Parathyroid adenoma (tissue), 2 donors: Measurements from ENCODE around the gene RTN4IP1.
"Not testable (repeated sequence)": the region's sequence is repeated elsewhere in the genome, so short reads cannot be mapped to it uniquely, and the experiment has no call there.

Experiments
- H2AFZ ChIP-seq: fragments of 300-600 bp; sonication (generic); one replicate; pipeline ENCODE4 v1.7.0; 2017; ENCODE audit warnings: antibody characterized with exemption, mild to moderate bottlenecking
- H3K27ac ChIP-seq: fragments of 300-600 bp; sonication (generic); one replicate; pipeline ENCODE4 v1.7.0; 2017
- H3K27me3 ChIP-seq: fragments of 300-600 bp; sonication (generic); one replicate; pipeline ENCODE4 v1.7.0; 2017; ENCODE audit warnings: low read length; ENCODE audit not compliant: control insufficient read depth, insufficient read depth
- H3K36me3 ChIP-seq: fragments of 300-600 bp; sonication (generic); one replicate; pipeline ENCODE4 v1.7.0; 2017; ENCODE audit warnings: low read length; ENCODE audit not compliant: control insufficient read depth, insufficient read depth
- H3K4me1 ChIP-seq: fragments of 300-600 bp; sonication (generic); one replicate; pipeline ENCODE4 v1.7.0; 2017; ENCODE audit warnings: control low read depth
- H3K4me2 ChIP-seq: fragments of 300-600 bp; sonication (generic); one replicate; pipeline ENCODE4 v1.7.0; 2017; ENCODE audit warnings: low read length
- H3K4me3 ChIP-seq: fragments of 300-600 bp; sonication (generic); one replicate; pipeline ENCODE4 v1.7.0; 2017; ENCODE audit warnings: low read depth, low read length
- H3K79me2 ChIP-seq: fragments of 300-600 bp; sonication (generic); one replicate; pipeline ENCODE4 v1.7.0; 2017; ENCODE audit warnings: control low read depth
- H3K9ac ChIP-seq: fragments of 300-600 bp; sonication (generic); one replicate; pipeline ENCODE4 v1.7.0; 2017; ENCODE audit warnings: mild to moderate bottlenecking
- H3K9me3 ChIP-seq: fragments of 300-600 bp; sonication (generic); one replicate; pipeline ENCODE4 v1.7.0; 2017; ENCODE audit warnings: low read length; ENCODE audit not compliant: control insufficient read depth
- CTCF ChIP-seq: fragments of 300-600 bp; sonication (generic); IDR thresholded peaks from one replicate; pipeline ENCODE4 v1.7.0; 2017; ENCODE audit warnings: antibody characterized with exemption, mild to moderate bottlenecking
- donor health status: primary hyperparathyroidism.

RTN4IP1 gene

GRCh38 chr6:106599440-106599839 lies 29.9 kb downstream of the RTN4IP1 start:
- H3K79me2 ChIP-seq: no peaks in the 10 kb centered on the region

GRCh38 chr6:106591111-106591825 lies 38.0 kb downstream of the RTN4IP1 start:
- Histone ChIP-seq H3K4me3 (no peak overlapping the region), H2AFZ (no peak overlapping the region), H3K9ac (no peak overlapping the region), H3K4me1 (no peaks in the 10 kb centered on the region), H3K27ac (no peak overlapping the region), H3K4me2 (no peak overlapping the region), H3K27me3 (no peaks in the 10 kb centered on the region), H3K36me3 (no peaks in the 10 kb centered on the region), H3K79me2 (no peaks in the 10 kb centered on the region), H3K9me3 (no peaks in the 10 kb centered on the region)
- TF ChIP-seq CTCF: no peak

More at GRCh38 chr6:106599440-106599839, 29.9 kb downstream of the RTN4IP1 start:
- Histone ChIP-seq H3K27ac (no peak overlapping the region), H3K27me3 (no peaks in the 10 kb centered on the region), H3K4me1 (no peaks in the 10 kb centered on the region), H3K4me3 (no peak overlapping the region), H3K9ac (no peak overlapping the region), H2AFZ (no peak overlapping the region), H3K4me2 (no peak overlapping the region), H3K9me3 (no peaks in the 10 kb centered on the region), H3K36me3 (no peaks in the 10 kb centered on the region)
- TF ChIP-seq CTCF: no peak

- H3K9ac ChIP-seq, H3K9me3 ChIP-seq, H3K79me2 ChIP-seq, H2AFZ ChIP-seq, H3K4me1 ChIP-seq, H3K27ac ChIP-seq, H3K4me3 ChIP-seq, H3K36me3 ChIP-seq, H3K27me3 ChIP-seq, H3K4me2 ChIP-seq: not testable (repeated sequence)
Measured at GRCh38 chr6:106588937-106589336, 40.4 kb downstream of the RTN4IP1 start.

GRCh38 chr6:106586815-106587415 lies 42.4 kb downstream of the RTN4IP1 start:
- Histone ChIP-seq H3K9ac (no peak overlapping the region), H2AFZ (no peak overlapping the region), H3K4me3 (no peak overlapping the region), H3K4me2 (no peak overlapping the region), H3K27ac (no peak overlapping the region), H3K9me3 (no peaks in the 10 kb centered on the region), H3K79me2 (no peaks in the 10 kb centered on the region), H3K4me1 (peaks cover 4% of the 10 kb centered on the region), H3K27me3 (no peaks in the 10 kb centered on the region), H3K36me3 (no peaks in the 10 kb centered on the region)
- TF ChIP-seq CTCF: no peak

- Histone ChIP-seq H3K36me3 (no peaks in the 10 kb centered on the region), H3K9ac (no peak overlapping the region), H3K4me1 (peaks cover 4% of the 10 kb centered on the region), H3K9me3 (no peaks in the 10 kb centered on the region), H3K4me3 (no peak overlapping the region), H3K79me2 (no peaks in the 10 kb centered on the region), H2AFZ (no peak overlapping the region), H3K27me3 (no peaks in the 10 kb centered on the region), H3K27ac (no peak overlapping the region), H3K4me2 (no peak overlapping the region)
- TF ChIP-seq CTCF: no peak
Measured at GRCh38 chr6:106581468-106581867, 47.8 kb downstream of the RTN4IP1 start.
